PC-9 (cell line): ENCODE measurements around the gene TMEM30B. TPM values are rescaled to one million over a fixed set of nuclear protein-coding genes. Genes with fewer than 3 reads are reported as not detected.
"Not testable (repeated sequence)": the region's sequence is repeated elsewhere in the genome, so short reads cannot be mapped to it uniquely, and the experiment has no call there.

Source experiments
- BruUV-seq: library from RNA; stranded (reverse); fragments of 400-500 nt; replicated peaks from 2 replicates; lab custom pipeline; 2021; lab: Mats Ljungman, UMichigan
- CTCF ChIA-PET: fragments of 300-600 bp; sonication (Branson Sonifier 250); formaldehyde crosslinking; loops from one replicate; lab custom pipeline; 2022; ENCODE audit warnings: antibody characterized with exemption; lab: Charles Lee
- POLR2A ChIA-PET: fragments of 300-600 bp; sonication (Branson Sonifier 250); formaldehyde crosslinking; loops from one replicate; lab custom pipeline; 2022; ENCODE audit warnings: antibody characterized with exemption; ENCODE audit not compliant: unreplicated experiment; lab: Charles Lee
- DNase-seq, 2 experiments: peaks; one replicate each; pipeline versions ENCODE4 v3.0.0 to v3.0.0-alpha.2; 2015 to 2022; ENCODE audit warnings: mixed read lengths in 1 of 2
- H2AFZ ChIP-seq: fragments of 200-600 bp; sonication (generic); 2 replicates; pipeline ENCODE4 v1.8.1; 2017; ENCODE audit warnings: antibody characterized with exemption
- H3F3A ChIP-seq: fragments of 200-600 bp; sonication (generic); 2 replicates; pipeline ENCODE4 v1.8.1; 2017; ENCODE audit warnings: antibody characterized with exemption, mild to moderate bottlenecking, low read depth; ENCODE audit not compliant: insufficient read depth
- H3K27ac ChIP-seq: fragments of 200-600 bp; sonication (generic); 2 replicates; pipeline ENCODE4 v1.6.1; 2016; ENCODE audit warnings: mixed run types
- H3K27me3 ChIP-seq: fragments of 200-600 bp; sonication (generic); 2 replicates; pipeline ENCODE4 v1.6.1; 2016; ENCODE audit warnings: low read depth, mixed run types; ENCODE audit not compliant: insufficient read depth
- H3K36me3 ChIP-seq: fragments of 200-600 bp; sonication (generic); 2 replicates; pipeline ENCODE4 v1.6.1; 2016; ENCODE audit warnings: low read depth, mixed run types
- H3K4me1 ChIP-seq: fragments of 200-600 bp; sonication (generic); replicated peaks from 2 replicates; pipeline ENCODE4 v1.6.1; 2016; ENCODE audit warnings: mixed run types; ENCODE audit not compliant: insufficient read depth
- H3K4me2 ChIP-seq: fragments of 200-600 bp; sonication (generic); 2 replicates; pipeline ENCODE4 v1.6.1; 2017; ENCODE audit warnings: mixed run types
- H3K4me3 ChIP-seq: fragments of 200-600 bp; sonication (generic); 2 replicates; pipeline ENCODE4 v1.6.1; 2016; ENCODE audit warnings: mixed run types
- H3K79me2 ChIP-seq: fragments of 200-600 bp; sonication (generic); 2 replicates; pipeline ENCODE4 v1.6.1; 2017; ENCODE audit warnings: low read depth, mixed run types
- H3K9me2 ChIP-seq: fragments of 200-600 bp; sonication (generic); 2 replicates; pipeline ENCODE4 v1.8.1; 2017; ENCODE audit warnings: mild to moderate bottlenecking; ENCODE audit not compliant: insufficient read depth
- H3K9me3 ChIP-seq: fragments of 200-600 bp; sonication (generic); 2 replicates; pipeline ENCODE4 v1.8.1; 2016; ENCODE audit warnings: low read depth; ENCODE audit not compliant: insufficient read depth
- H4K20me1 ChIP-seq: fragments of 200-600 bp; sonication (generic); 2 replicates; pipeline ENCODE4 v1.8.1; 2017; ENCODE audit not compliant: insufficient read depth
- EZH2 ChIP-seq: fragments of 200-600 bp; sonication (generic); IDR thresholded peaks from 2 replicates; pipeline ENCODE4 v1.8.0; 2017; ENCODE audit warnings: antibody characterized with exemption, low read depth
- intact Hi-C: fragments of 100-400 bp; cut with micrococcal nuclease; formaldehyde crosslinking; loops from one replicate; pipeline ENCODE4 v1.10.0; 2022; ENCODE audit not compliant: unreplicated experiment
- total RNA-seq: library from RNA; stranded (reverse); gene quantifications from 2 replicates; pipeline ENCODE4 v1.2.3, GENCODE V29; 2021
- TF ChIP-seq, protein P1 (sequence below): fragments of 200-600 bp; sonication (generic); conservative IDR thresholded peaks from 2 replicates; pipeline ENCODE4 v1.6.1; 2017; ENCODE audit warnings: mixed run types, antibody characterized with exemption, mild to moderate bottlenecking, moderate library complexity

The TMEM30B gene
- total RNA-seq, 1 experiment from 2014 or later, result 19.6 TPM

DNA sequence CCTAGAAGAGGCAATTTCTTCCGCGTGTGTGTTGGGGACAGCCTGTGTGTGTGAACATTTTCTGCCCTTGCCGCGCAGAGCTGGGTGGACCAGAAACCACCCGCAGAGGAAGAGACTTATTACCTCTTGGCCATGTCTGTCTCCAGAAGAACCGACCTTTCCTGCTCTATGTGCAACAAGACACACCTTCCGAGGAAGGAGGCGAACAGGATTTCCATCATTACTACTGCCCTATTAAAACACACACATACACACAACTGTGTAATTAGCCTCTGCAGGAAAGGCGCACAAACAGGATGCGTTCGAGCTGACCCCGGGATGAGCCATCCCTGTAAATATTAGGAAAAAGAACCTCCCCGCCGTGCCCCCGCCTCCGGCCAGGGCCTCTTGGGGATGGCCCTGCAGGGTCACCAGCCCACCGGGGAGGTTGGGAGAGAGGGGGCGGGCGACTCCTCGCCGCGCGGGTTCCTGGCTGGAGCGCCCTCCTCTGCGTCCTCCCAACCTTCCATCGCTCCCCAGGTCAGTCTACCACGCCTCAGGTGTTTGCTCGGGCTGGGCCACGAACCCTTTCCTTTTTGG lies 39.8 kb upstream of the TMEM30B start:
- peaks cover 30% of the 10 kb centered on the region for H3K4me1 ChIP-seq
- peak overlapping the region; percentile 59 for H3K4me3 ChIP-seq
- H3F3A ChIP-seq, result 0 out of 2 replicates have a peak, but pooled peaks cover 9% of the 10 kb centered on the region
- POLR2A ChIA-PET, result interaction anchor here (0.6 to 1.0 kb wide), 3 partner anchors 14 to 482 kb away, joined by 3 to 5 read pairs (median 3); no protein-coding TSS in a partner anchor
- H3K9me3 ChIP-seq, result peaks cover 9% of the 10 kb centered on the region
- peaks cover 42% of the 10 kb centered on the region for H3K79me2 ChIP-seq
- no peaks in the 10 kb centered on the region for H3K27me3 ChIP-seq
- CTCF ChIA-PET, result interaction anchor here (0.6 to 1.1 kb wide), 2 partner anchors 31 to 39 kb away, joined by 4 to 6 read pairs; partner anchors contain the start of gene TMEM30B
- H3K9me2 ChIP-seq, result no peaks in the 10 kb centered on the region
- peak overlapping the region; percentile 75 for H2AFZ ChIP-seq
- H3K36me3 ChIP-seq, result peaks cover 12% of the 10 kb centered on the region; the same call in 1 of the 2 replicates
- H3K4me2 ChIP-seq, result peak overlapping the region; percentile 99
- DNase-seq, result peak in 1 of 2 experiments; percentile 63
- intact Hi-C loops, result loop anchor here (1.0 to 2.0 kb wide), 4 partner anchors 60 to 136 kb away; no protein-coding TSS in a partner anchor
- no peaks in the 10 kb centered on the region for H4K20me1 ChIP-seq
- BruUV-seq, result no TSS peak
- peak overlapping the region; percentile 52 for H3K27ac ChIP-seq
- TF ChIP-seq, protein P1, sequence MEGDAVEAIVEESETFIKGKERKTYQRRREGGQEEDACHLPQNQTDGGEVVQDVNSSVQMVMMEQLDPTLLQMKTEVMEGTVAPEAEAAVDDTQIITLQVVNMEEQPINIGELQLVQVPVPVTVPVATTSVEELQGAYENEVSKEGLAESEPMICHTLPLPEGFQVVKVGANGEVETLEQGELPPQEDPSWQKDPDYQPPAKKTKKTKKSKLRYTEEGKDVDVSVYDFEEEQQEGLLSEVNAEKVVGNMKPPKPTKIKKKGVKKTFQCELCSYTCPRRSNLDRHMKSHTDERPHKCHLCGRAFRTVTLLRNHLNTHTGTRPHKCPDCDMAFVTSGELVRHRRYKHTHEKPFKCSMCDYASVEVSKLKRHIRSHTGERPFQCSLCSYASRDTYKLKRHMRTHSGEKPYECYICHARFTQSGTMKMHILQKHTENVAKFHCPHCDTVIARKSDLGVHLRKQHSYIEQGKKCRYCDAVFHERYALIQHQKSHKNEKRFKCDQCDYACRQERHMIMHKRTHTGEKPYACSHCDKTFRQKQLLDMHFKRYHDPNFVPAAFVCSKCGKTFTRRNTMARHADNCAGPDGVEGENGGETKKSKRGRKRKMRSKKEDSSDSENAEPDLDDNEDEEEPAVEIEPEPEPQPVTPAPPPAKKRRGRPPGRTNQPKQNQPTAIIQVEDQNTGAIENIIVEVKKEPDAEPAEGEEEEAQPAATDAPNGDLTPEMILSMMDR, result no peak
- no peak for TF ChIP-seq EZH2

DNA sequence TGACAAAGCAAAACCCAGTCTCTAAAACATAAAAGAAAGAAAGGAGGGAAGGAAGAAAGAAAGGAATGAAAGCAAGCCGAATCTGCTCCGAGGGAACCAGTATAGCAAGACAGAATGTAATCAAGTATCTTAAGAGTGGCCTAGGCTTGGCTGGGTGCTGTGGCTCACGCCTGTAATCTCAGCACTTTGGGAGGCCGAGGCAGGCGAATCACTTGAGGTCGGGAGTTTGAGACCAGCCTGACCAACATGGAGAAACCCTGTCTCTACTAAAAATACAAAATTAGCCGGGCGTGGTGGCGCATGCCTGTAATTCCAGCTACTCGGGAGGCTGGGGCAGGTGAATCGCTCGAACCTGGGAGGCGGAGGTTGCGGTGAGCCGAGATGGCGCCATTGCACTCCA lies 39.0 kb upstream of the TMEM30B start:
- H3K36me3 ChIP-seq, H3K9me2 ChIP-seq, H3F3A ChIP-seq, H3K27ac ChIP-seq, POLR2A ChIA-PET, H3K4me3 ChIP-seq, H2AFZ ChIP-seq, H4K20me1 ChIP-seq, BruUV-seq, H3K9me3 ChIP-seq, DNase-seq, H3K27me3 ChIP-seq: not testable (repeated sequence)
- peak overlapping the region; percentile 99; the same call in 1 of the 2 replicates for H3K4me2 ChIP-seq
- intact Hi-C loops, result loop anchor here (2.0 kb wide), 2 partner anchors 61 to 137 kb away; no protein-coding TSS in a partner anchor
- CTCF ChIA-PET, result interaction anchor here (0.6 kb wide), 1 partner anchor 58 kb away, joined by 8 read pairs; no protein-coding TSS in a partner anchor
- peaks cover 35% of the 10 kb centered on the region for H3K79me2 ChIP-seq
- H3K4me1 ChIP-seq, result peaks cover 29% of the 10 kb centered on the region

DNA sequence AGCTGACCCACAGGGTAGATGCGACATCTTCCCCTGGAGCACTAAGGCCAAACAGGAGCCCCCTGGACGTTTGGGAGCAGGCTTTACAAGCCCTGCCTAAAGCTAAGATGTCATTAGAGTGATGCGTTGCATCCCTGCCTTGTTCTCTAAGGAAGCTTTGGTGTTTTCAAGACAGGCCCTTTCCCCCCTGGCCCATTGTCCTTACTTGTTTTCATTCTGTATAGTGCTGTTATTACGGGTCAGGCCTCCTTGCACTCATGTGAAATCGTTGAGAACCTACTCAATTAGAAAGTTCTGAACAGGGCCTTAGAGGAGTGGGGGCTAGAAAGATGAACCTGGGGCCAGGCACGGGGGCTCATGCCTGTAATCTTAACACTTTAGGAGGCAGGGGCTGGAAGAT lies 38.6 kb upstream of the TMEM30B start:
- ChIA-PET POLR2A (no interaction called here), CTCF (interaction anchor here (0.6 kb wide), 2 partner anchors 58 to 274 kb away, joined by 3 to 8 read pairs; no protein-coding TSS in a partner anchor)
- H3K4me3 ChIP-seq, result no peak overlapping the region
- H3F3A ChIP-seq, result 0 out of 2 replicates have a peak, but pooled peaks cover 11% of the 10 kb centered on the region
- H3K9me3 ChIP-seq, result no peaks in the 10 kb centered on the region
- no peak for TF ChIP-seq EZH2
- TF ChIP-seq, protein P1, result no peak
- H3K4me1 ChIP-seq, result peaks cover 24% of the 10 kb centered on the region
- H3K4me2 ChIP-seq, result no peak overlapping the region
- H3K79me2 ChIP-seq, result peaks cover 30% of the 10 kb centered on the region
- no peaks in the 10 kb centered on the region for H3K36me3 ChIP-seq
- H3K27ac ChIP-seq, result no peak overlapping the region
- no peaks in the 10 kb centered on the region for H4K20me1 ChIP-seq
- no peaks in the 10 kb centered on the region for H3K9me2 ChIP-seq
- H3K27me3 ChIP-seq, result no peaks in the 10 kb centered on the region
- no TSS peak for BruUV-seq
- intact Hi-C loops, result loop anchor here (2.0 kb wide), 2 partner anchors 61 to 137 kb away; no protein-coding TSS in a partner anchor
- no peak overlapping the region for H2AFZ ChIP-seq
- no peak for DNase-seq
